ENCODE results near the gene LRTM1.

Gene LRTM1

DNA sequence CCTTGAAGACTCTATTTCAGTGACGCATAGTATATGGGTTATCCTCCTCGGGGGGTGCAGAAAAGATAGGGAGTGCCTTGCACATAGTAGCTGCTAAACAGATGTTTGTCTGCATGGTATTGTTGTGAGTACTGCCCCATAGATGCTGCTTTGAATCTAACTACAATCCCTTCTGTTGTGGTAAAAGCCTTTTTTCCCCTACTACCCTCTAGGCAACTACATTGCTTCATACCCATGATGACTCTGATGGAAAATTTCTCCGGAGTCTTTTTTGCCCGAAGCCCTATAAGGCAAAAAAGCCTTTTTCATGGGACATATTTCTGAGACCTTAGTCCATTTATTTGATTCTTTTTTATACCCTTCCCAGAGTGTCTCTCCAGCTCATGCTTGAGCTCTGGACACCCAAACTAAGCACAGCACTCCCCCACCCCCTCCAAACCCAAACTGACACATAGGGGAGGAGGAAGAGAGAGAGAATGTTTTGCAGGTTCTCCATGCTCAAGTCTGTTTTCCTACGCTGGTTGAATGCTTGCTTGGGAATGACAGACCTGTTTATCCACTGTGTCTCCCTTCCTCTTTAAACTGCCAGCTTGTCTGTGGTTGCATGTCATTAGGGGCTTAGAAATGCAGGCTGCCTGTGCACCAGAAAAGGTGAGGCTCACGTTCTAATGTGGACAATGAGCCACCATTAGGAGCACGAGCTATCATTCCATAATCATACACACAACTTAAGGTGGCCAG lies 52.9 kb downstream of the LRTM1 start:
- H3K4me3 ChIP-seq (ENCODE audit: low read depth, low read length) = no peak overlapping the region
- TF ChIP-seq, protein P1, sequence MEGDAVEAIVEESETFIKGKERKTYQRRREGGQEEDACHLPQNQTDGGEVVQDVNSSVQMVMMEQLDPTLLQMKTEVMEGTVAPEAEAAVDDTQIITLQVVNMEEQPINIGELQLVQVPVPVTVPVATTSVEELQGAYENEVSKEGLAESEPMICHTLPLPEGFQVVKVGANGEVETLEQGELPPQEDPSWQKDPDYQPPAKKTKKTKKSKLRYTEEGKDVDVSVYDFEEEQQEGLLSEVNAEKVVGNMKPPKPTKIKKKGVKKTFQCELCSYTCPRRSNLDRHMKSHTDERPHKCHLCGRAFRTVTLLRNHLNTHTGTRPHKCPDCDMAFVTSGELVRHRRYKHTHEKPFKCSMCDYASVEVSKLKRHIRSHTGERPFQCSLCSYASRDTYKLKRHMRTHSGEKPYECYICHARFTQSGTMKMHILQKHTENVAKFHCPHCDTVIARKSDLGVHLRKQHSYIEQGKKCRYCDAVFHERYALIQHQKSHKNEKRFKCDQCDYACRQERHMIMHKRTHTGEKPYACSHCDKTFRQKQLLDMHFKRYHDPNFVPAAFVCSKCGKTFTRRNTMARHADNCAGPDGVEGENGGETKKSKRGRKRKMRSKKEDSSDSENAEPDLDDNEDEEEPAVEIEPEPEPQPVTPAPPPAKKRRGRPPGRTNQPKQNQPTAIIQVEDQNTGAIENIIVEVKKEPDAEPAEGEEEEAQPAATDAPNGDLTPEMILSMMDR (IDR thresholded peaks at IDR 0.05; ENCODE audit: borderline replicate concordance, insufficient read depth, low read depth, low read length) = no peak

DNA sequence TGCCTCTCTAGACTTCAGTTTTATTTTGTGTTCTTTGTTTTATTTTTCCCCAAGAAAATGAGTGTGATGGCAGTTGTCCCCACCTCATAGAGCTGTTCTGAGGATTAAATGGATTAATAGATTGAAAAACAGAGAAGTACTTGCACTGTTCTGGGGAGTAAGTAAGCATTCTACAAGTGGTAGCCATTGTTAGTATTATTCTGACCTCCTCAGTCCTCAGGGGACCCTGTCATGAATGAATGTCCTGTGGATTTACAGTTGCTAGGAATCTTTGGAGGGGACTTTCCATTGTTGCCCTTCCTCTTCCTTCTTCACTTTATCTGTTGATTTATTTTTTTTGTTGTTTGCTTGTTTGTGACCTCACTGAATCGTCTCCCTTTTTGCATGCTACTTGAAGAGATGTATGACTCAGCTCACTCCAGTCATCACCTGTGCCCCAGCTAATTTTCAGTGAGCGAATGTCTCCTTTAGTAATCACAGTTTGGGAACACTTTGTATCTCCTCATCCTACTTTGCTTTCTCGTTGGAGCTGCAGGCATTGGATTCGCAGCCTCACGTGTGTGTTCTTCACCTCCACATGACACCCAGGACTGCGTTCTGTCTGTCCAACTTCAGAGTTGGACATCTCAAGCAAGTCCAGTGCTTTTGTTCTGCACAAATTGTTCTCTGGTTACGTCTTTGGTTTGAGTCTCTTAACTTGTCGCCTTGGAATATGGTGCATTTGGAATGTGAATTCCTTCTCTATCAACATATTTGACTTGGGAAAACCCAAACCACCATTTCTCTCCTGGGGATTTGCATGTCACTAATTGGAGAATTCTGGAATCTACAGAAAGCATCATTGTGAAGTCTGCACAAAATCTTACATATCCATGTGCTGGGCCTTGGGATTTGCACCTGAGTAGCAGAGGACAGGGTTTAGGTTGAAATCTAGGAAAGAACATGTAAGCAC lies 54.5 kb downstream of the LRTM1 start:
- TF ChIP-seq, protein P1 (IDR thresholded peaks at IDR 0.05; ENCODE audit: borderline replicate concordance, insufficient read depth, low read depth, low read length) = no peak
- no peak overlapping the region for H3K4me3 ChIP-seq (ENCODE audit: low read depth, low read length)

DNA sequence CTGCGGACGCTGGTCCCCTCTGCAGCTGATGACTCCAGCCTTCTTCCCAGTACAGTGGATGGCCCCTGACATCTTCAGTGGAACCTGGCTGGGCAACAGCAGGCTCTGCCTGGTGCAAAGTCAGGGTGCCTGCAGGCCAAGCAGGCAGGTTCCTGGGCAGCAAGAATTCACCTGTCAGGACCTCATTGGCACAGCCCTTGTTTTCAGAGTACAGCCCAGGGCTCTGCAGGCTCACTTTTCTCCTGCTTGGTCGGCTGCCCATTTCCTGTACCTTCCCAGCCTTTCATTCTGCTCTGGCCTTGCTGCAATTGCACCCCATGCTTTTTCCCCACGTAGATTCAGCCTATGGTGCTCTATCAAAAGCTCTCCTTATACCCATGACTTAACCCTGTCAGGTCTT lies 56.0 kb downstream of the LRTM1 start:
- no peak overlapping the region for H3K4me3 ChIP-seq (ENCODE audit: low read depth, low read length)
- TF ChIP-seq, protein P1 (IDR thresholded peaks at IDR 0.05; ENCODE audit: borderline replicate concordance, insufficient read depth, low read depth, low read length) = no peak

DNA sequence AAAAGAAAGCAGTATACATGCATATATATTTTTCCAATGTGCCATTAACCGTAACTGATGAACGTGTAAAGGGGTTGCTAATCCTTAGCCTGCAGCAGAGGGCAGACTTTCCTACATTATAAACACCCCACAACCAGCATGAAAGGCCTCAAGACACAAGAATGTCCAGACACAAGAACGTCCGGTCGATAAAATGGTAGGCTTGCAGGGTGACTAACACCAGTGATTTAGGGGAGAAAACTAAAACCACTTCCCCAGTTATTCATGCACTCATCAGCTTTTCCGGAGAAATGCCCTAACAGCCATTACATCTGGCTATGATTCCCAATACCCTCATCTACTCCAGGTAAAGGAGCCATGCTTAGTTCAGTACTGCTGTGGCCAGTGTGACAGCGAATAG lies 57.4 kb downstream of the LRTM1 start:
- H3K4me3 ChIP-seq (ENCODE audit: low read depth, low read length) = no peak overlapping the region
- TF ChIP-seq, protein P1 (IDR thresholded peaks at IDR 0.05; ENCODE audit: borderline replicate concordance, insufficient read depth, low read depth, low read length) = no peak

All from GM12875 (cell line).